ENCODE data around the gene HMX2.
A peak's percentile ranks its signal among the peaks of the same experiment; 100 is the strongest.

The HMX2 gene

DNA sequence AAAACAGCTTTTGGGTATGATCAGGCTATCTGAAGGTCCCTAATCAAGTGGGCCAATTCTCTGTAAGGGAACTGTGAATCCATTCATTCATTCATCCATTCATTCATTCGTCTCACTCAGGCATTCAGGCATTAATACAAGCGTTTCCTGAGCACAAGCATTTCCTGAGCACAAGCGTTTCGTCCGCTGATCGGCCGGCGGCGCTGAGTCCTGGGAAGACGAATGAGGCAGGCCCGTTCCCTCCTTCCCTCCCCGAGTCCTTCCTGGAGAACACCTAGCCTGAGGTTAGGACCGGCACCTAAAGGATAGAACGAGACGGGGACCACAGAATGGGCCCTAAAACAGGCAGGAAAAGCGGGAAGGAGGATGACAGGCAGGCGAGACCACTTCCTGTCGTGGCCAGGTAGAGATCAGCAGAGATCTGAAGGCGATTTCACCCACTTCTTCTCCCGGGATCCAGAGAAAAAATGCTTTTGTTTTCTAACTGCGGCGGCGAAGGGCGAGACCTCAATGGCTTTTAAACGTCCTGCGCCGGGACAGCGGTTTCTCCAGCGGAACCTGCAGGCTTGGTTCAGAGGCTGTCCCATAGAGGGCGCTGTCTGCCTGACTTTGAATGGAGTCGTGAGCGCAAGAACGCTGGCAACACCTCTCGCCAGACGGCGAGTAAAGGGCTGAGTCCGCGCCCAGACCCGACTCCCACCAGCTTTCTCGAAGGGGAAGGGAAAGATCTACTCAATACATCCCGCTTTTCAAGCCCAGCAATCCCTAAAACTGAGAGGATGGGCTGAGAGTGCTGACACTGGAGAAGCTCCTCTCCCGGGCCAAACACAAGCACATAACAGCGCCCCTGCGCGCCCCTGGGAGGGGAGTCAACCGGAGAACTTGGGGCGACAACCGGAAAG is 15.1 kb upstream of the HMX2 start:
- peaks cover 0 to 51% (median 43%) of the 10 kb centered on the region in 4 donors for H3K4me1 ChIP-seq
- TF ChIP-seq, protein P1, sequence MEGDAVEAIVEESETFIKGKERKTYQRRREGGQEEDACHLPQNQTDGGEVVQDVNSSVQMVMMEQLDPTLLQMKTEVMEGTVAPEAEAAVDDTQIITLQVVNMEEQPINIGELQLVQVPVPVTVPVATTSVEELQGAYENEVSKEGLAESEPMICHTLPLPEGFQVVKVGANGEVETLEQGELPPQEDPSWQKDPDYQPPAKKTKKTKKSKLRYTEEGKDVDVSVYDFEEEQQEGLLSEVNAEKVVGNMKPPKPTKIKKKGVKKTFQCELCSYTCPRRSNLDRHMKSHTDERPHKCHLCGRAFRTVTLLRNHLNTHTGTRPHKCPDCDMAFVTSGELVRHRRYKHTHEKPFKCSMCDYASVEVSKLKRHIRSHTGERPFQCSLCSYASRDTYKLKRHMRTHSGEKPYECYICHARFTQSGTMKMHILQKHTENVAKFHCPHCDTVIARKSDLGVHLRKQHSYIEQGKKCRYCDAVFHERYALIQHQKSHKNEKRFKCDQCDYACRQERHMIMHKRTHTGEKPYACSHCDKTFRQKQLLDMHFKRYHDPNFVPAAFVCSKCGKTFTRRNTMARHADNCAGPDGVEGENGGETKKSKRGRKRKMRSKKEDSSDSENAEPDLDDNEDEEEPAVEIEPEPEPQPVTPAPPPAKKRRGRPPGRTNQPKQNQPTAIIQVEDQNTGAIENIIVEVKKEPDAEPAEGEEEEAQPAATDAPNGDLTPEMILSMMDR (IDR thresholded peaks at IDR 0.05) = peak; percentile 79 to 91
- intact Hi-C loops (cut with DNase I; ENCODE audit: low total_unique reads) = loop anchor here (2.0 kb wide), 1 partner anchor 430 kb away; no protein-coding TSS in a partner anchor
- peaks cover 7 to 98% of the 10 kb centered on the region in 2 donors for H3K27me3 ChIP-seq
- no peak overlapping the region for H3K27ac ChIP-seq
- H3K36me3 ChIP-seq = no peaks in the 10 kb centered on the region
- H3K9me3 ChIP-seq = peaks cover 0 to 10% (median 0%) of the 10 kb centered on the region in 3 donors
- H3K4me3 ChIP-seq = peak overlapping the region in 1 of 2 donors; percentile 10
- DNase-seq = peak; percentile 82 to 86

DNA sequence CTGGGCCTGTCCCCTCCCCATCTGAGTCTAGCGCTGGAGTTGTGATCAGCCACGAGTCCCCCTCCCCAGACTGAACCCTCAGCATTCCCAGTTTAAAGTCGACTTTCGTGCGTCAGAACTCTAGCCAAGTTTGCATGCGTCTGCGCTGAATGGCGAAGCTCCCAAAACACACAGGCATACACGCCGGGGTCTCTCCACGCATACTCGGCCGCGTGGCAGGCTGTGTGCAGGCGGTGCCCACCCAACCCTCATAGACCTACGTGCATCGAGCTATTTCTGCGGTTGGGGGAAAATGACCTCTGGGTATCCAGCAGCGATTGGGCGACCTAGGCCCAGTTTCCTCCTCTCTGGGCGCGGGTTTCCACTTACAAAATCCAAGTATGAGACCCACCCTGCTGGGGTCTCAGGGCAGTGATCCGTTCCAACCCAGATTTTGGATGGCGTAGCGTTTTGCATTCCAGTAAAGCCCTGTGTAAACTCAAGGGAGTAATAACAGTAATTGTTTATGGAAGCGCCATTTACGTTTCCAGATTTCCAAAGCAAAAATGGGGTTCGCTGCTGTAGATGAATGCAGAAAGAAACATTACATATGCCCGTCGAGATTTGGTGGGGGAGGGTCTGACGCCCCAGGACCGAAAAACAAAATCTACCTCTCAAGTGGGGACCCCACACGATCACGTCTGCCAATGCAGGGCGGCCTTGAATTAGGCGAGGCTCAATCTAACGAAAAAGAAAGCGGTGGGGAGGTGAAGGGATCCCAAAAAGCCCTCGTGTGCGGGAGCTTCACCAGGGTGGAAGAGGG is 14.2 kb upstream of the HMX2 start:
- intact Hi-C loops (cut with DNase I; ENCODE audit: low total_unique reads) = loop anchor here (2.0 kb wide), 1 partner anchor 429 kb away; no protein-coding TSS in a partner anchor
- H3K4me3 ChIP-seq = no peak overlapping the region
- no peaks in the 10 kb centered on the region for H3K36me3 ChIP-seq
- H3K27me3 ChIP-seq = peaks cover 7 to 98% of the 10 kb centered on the region in 2 donors
- DNase-seq = no peak
- no peak overlapping the region for H3K27ac ChIP-seq
- peaks cover 0 to 52% (median 44%) of the 10 kb centered on the region in 4 donors for H3K4me1 ChIP-seq
- TF ChIP-seq, protein P1 (IDR thresholded peaks at IDR 0.05) = no peak
- peaks cover 0 to 1% (median 0%) of the 10 kb centered on the region in 3 donors for H3K9me3 ChIP-seq

DNA sequence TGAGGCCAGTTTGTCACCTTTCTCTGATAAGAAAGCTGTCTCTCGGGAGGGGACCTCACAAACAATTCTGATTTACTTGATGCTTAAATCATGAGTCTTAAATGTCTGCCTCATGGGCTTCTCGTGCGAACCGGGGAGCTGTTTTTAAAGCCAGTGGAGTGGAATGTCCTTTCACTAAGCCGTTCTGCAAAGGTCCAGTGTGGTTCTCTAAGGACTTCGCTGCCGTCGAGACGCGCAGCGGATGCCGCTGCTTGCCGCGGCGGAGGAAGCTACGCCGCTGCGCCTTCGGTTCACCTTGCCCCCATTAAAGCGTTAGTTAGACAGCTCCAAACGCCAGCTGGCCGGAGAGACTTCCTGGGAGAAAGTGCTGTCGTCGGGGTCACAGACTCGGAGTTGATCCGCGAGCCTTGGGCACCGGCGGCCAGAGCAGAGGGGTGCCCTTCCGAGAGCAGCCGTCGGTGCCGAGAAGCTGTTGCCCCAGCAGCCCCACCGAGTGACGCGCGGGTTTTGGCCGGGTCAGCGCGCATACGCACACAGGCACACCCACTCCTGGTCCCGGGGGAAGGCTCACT is 13.5 kb upstream of the HMX2 start:
- H3K4me3 ChIP-seq = peak overlapping the region in 1 of 2 donors; percentile 48
- TF ChIP-seq, protein P1 (IDR thresholded peaks at IDR 0.05) = no peak

DNA sequence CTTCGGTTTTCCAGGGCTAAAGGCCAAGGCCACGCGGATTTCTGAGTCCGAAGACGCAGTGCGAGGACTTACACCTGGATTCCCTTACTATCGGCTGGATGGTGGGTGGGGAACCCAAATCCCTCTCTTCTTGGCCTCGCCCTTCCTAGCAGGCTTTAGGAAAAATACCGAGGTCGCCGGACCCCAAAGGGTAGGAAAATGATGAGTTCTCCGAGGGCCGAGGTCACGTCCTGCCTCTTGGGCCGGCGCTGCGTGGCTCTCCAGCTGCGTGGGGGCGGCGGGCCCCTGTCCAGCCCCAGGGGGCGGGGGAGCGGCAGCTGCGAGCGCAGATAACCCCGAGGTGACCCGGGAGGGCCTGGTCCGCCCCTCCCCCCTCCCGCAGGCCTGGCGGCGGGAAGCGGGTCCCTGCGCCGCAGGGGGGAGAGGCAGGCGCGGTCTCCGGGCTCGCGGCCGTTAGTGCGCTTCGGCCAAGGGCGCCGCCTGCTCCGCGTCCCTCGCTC is 13.0 kb upstream of the HMX2 start:
- Histone ChIP-seq H3K4me3 (peak overlapping the region in 1 of 2 donors; percentile 48), H3K27me3 (peaks cover 7 to 98% of the 10 kb centered on the region in 2 donors)

More for the DNA sequence above, 13.5 kb upstream of the HMX2 start:
- Histone ChIP-seq H3K27me3 (peaks cover 7 to 98% of the 10 kb centered on the region in 2 donors), H3K9me3 (no peaks in the 10 kb centered on the region), H3K27ac (no peak overlapping the region), H3K4me1 (peaks cover 0 to 52% (median 44%) of the 10 kb centered on the region in 4 donors), H3K36me3 (no peaks in the 10 kb centered on the region)
- no peak for DNase-seq
- intact Hi-C loops (cut with DNase I; ENCODE audit: low total_unique reads) = no loop called here

More for the DNA sequence above, 13.0 kb upstream of the HMX2 start:
- TF ChIP-seq, protein P1 (IDR thresholded peaks at IDR 0.05) = no peak
- Histone ChIP-seq H3K36me3 (no peaks in the 10 kb centered on the region), H3K9me3 (no peaks in the 10 kb centered on the region), H3K4me1 (peaks cover 0 to 54% (median 44%) of the 10 kb centered on the region in 4 donors), H3K27ac (no peak overlapping the region)
- intact Hi-C loops (cut with DNase I; ENCODE audit: low total_unique reads) = no loop called here
- DNase-seq = no peak
